Spleen (tissue), 11 donors: ENCODE results near the gene FAM222B. TPM values are rescaled to one million over a fixed set of nuclear protein-coding genes. Genes with fewer than 3 reads are reported as not detected.
"Not testable (repeated sequence)": the region's sequence is repeated elsewhere in the genome, so short reads cannot be mapped to it uniquely, and the experiment has no call there.

ENCODE experiments used
- DNase-seq: peaks from one replicate; pipeline ENCODE4 v3.0.0-alpha.2; 2020
- H3K27ac ChIP-seq, 8 donors: fragments of 200-600 bp; sonication (generic) in 7 of 8; 1 replicate in 4 of 8; 2 replicates in 4 of 8; pipeline versions ENCODE4 v1.5.0 to v1.8.0; 2016 to 2021; ENCODE audit warnings: inconsistent platforms in 4 of 8, mild to moderate bottlenecking in 4 of 8, moderate library complexity in 1 of 8
- H3K27me3 ChIP-seq, 7 donors: fragments of 200-600 bp; sonication (generic) in 6 of 7; replicated peaks in 1 of 7; 1 replicate in 4 of 7; 2 replicates in 3 of 7; pipeline versions ENCODE4 v1.5.0 to v1.8.0; 2016 to 2021; ENCODE audit warnings: inconsistent platforms in 3 of 7, mild to moderate bottlenecking in 1 of 7
- H3K36me3 ChIP-seq, 6 donors: fragments of 200-600 bp; sonication (generic) in 5 of 6; 1 replicate in 4 of 6; 2 replicates in 2 of 6; pipeline versions ENCODE4 v1.5.0 to v1.8.0; 2016 to 2021; ENCODE audit warnings: inconsistent platforms in 2 of 6
- H3K4me1 ChIP-seq, 6 donors: fragments of 200-600 bp; sonication (generic) in 5 of 6; 1 replicate in 3 of 6; 2 replicates in 3 of 6; pipeline versions ENCODE4 v1.5.0 to v1.8.0; 2016 to 2021; ENCODE audit warnings: inconsistent platforms in 3 of 6
- H3K4me3 ChIP-seq, 8 donors: fragments of 200-600 bp; sonication (generic) in 7 of 8; 1 replicate in 4 of 8; 2 replicates in 4 of 8; pipeline versions ENCODE4 v1.5.0 to v1.8.0; 2016 to 2021; ENCODE audit warnings: inconsistent platforms in 4 of 8, mild to moderate bottlenecking in 4 of 8, moderate library complexity in 2 of 8
- H3K9me3 ChIP-seq, 8 donors: fragments of 200-600 bp; sonication (generic) in 7 of 8; 1 replicate in 4 of 8; 2 replicates in 4 of 8; pipeline versions ENCODE4 v1.5.0 to v1.8.0; 2016 to 2021; ENCODE audit warnings: inconsistent platforms in 4 of 8
- CTCF ChIP-seq, 11 experiments: fragments of 200-600 bp in 7 of 11; fragments of 450-650 bp in 4 of 11; sonication (generic) in 4 of 11; IDR thresholded peaks in 8 of 11; conservative IDR thresholded peaks in 3 of 11; 1 replicate in 7 of 11; 2 replicates in 4 of 11; pipeline versions ENCODE4 v1.4.0 to v1.8.0; 2016 to 2021; ENCODE audit warnings: antibody characterized with exemption in 11 of 11, inconsistent platforms in 4 of 11, mild to moderate bottlenecking in 1 of 11
- POLR2A ChIP-seq, 3 donors: fragments of 450-650 bp; IDR thresholded peaks; one replicate each; pipeline ENCODE4 v1.5.1; 2017; ENCODE audit warnings: antibody characterized with exemption in 3 of 3, mild to moderate bottlenecking in 1 of 3
- POLR2AphosphoS5 ChIP-seq, 3 donors: sonication (generic); formaldehyde crosslinking; IDR thresholded peaks; one replicate each; pipeline ENCODE4 v1.5.1; 2017; ENCODE audit warnings: antibody characterized with exemption in 3 of 3
- WGBS, 5 donors: extraction: QIAGEN DNeasy Blood & Tissue Kit in 3 of 5; methylation state at CpG; one replicate each; pipeline versions ENCODE4 v1.1.5 to v1.1.7; 2013 to 2018; 5-methylcytosine and 5-hydroxymethylcytosine counted together
- intact Hi-C: fragments of 100-400 bp; cut with DNase I; formaldehyde crosslinking; loops from one replicate; pipeline ENCODE4 v1.15.0; 2023; ENCODE audit warnings: low total_unique reads
- polyA plus RNA-seq, 3 donors: library from polyadenylated mRNA; stranded (reverse); fragments of 200-250 nt; gene quantifications; one replicate each; pipeline ENCODE4 v1.2.1, GENCODE V29; 2013
- total RNA-seq, 7 donors: library from RNA; depleted of rRNA in 3 of 7; stranded (reverse); fragments of >200 nt in 3 of 7; fragmentation: NEBNext Ultra II Directional in 4 of 7; extraction: Animal tissue kit (Norgen Biotek cat#: 25700) in 4 of 7; gene quantifications; one replicate each; pipeline versions ENCODE4 v1.1.0 to v1.2.1, GENCODE V29; 2016 to 2021
- donor health status: healthy with polysubstance abuse.
- donor health status: DM: no; HTN: no; CAD: no; lungs with moderate emphysema.
- donor health status: DM: no; HTN: no; CAD: no.
- donor health status: Bipolar disorder and iron deficiency.
- donor health status: healthy.
- donor health status: DM: no; HTN: no; CAD: no.
- donor health status: DM: yes; HTN: yes; CAD: no.

Gene FAM222B
- total and polyA plus RNA-seq, 10 donors, result 2.9 to 23.6 (median 15.0) TPM

DNA sequence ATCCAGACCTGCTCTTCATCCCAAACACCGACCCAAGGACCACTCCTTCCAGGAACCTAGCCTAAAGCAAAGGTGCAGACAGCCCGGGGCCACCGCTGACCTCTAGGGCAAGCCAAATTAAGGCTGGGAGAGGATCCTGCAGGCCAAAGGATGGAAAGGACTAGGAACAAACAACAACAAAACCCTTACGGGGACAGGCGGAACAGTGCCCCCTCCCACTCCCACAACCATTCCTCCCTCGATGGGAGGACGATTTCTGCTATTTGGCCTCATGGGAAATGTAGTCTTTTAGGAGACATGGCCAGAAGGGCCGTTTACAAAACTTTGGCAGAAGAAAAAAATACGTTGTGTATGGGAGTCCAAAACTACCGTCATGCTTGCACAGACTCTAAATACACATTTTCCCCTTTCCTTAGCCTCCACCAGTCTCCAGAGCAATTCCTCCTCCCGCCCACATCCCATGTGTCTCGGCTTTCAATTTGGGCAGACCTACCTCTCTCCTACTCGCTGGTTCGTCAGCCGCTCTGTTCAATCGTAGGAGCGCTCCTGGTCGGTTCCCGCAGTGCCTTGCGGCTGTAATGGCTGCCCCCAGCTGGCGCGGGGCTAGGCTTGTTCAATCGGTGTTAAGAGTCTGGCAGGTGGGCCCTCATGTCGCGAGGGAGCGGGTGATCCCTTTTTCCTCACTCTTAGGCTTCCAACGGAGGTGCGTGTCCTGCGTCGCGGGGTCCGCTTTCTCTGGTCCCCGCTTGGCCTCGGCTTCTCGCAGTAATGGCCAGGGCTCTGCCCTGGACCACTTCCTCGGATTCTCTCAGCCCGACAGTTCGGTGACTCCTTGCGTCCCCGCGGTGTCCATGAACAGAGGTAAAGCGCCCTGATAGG is 12.1 kb upstream of the FAM222B start, which contains the start of gene ERAL1:
Gene ERAL1 (plus strand): TSS at position 560 of the 879 bp plus-strand sequence. CDS start 19 bp downstream, at position 579.
- DNase-seq, result peak; percentile 96
- H3K4me3 ChIP-seq, result peak within 1 kb of the TSS; percentile 66 to 90 (median 78)
- H3K36me3 ChIP-seq, result peaks cover 0 to 37% (median 33%) of the 10 kb centered on the region in 6 donors
- WGBS, 5 donors, result 1% methylated on average over 42 of the region's 42 CpGs
- intact Hi-C loops, result loop anchor here (10.0 kb wide), 1 partner anchor 50 kb away; the partner anchor contains the start of gene DHRS13
- no peaks in the 10 kb centered on the region for H3K27me3 ChIP-seq
- no peak for TF ChIP-seq CTCF (IDR thresholded peaks at IDR 0.05 in 8 of 11, conservative IDR thresholded peaks at IDR 0.05 in 3 of 11)
- TF ChIP-seq POLR2A (IDR thresholded peaks at IDR 0.05), result peak in 2 of 3 donors; percentile 14 to 38
- peak; percentile 91 to 93 (median 92) for TF ChIP-seq POLR2AphosphoS5 (IDR thresholded peaks at IDR 0.05)
- peak within 1 kb of the TSS; percentile 61 to 89 (median 82) for H3K27ac ChIP-seq
- peaks cover 10 to 25% (median 18%) of the 10 kb centered on the region in 6 donors for H3K4me1 ChIP-seq
- H3K9me3 ChIP-seq, result no peaks in the 10 kb centered on the region

DNA sequence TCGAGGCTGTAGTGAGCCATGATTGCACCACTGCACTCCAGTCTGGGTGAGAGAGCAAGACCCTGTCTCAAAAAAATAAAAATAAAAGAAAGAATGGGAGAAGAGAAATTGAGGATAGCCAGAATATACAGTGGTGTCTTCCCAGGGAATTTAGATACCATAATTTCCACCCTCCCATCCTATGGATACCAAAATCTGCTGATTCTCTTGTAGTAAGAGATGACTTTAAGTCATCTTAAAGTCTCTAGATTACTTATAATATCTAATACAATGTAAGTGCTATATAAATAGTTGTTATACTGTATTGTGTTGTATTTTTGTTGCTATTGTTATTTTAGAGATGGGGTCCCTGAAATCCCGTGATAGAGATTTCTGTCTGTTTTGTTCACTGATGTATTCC is 10.7 kb upstream of the FAM222B start:
- H3K27me3 ChIP-seq, result no peaks in the 10 kb centered on the region
- no peak overlapping the region for H3K27ac ChIP-seq
- H3K36me3 ChIP-seq, result peaks cover 0 to 23% (median 19%) of the 10 kb centered on the region in 6 donors
- no peak overlapping the region for H3K4me3 ChIP-seq
- peaks cover 10 to 25% (median 18%) of the 10 kb centered on the region in 6 donors for H3K4me1 ChIP-seq
- no peaks in the 10 kb centered on the region for H3K9me3 ChIP-seq
- TF ChIP-seq POLR2A (IDR thresholded peaks at IDR 0.05), result no peak
- no peak for TF ChIP-seq CTCF (IDR thresholded peaks at IDR 0.05 in 8 of 11, conservative IDR thresholded peaks at IDR 0.05 in 3 of 11)
- TF ChIP-seq POLR2AphosphoS5 (IDR thresholded peaks at IDR 0.05), result no peak
- DNase-seq, result no peak
- intact Hi-C loops, result loop anchor here (10.0 kb wide), 1 partner anchor 52 kb away; the partner anchor contains the start of gene DHRS13
- WGBS, 5 donors, result 91 to 100% (median 95%) methylated on average over 2 of the region's 2 CpGs

DNA sequence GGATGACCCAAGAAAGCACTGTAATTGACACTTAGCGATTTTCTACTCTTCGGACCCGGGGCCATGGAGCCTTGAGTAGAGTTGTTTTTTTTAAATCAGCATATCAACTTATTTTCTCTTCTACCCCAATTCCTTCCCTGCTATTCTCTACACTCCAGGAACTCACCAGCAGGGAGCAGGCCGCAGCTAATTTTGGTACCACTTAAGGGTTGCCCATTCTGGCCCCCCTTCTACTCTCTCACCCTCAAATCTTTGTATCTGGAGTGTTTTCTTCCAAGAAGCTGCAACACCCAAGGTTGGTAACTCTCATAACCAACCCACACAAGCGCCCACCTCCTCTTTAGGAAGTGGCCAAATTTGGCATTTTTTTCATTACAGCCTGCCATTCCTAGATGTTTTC is 6.7 kb upstream of the FAM222B start:
- Histone ChIP-seq H3K9me3 (no peaks in the 10 kb centered on the region), H3K27me3 (no peaks in the 10 kb centered on the region), H3K27ac (no peak overlapping the region), H3K36me3 (no peaks in the 10 kb centered on the region), H3K4me3 (no peak overlapping the region), H3K4me1 (peaks cover 0 to 7% (median 4%) of the 10 kb centered on the region in 6 donors)
- 55 to 76% (median 62%) methylated on average over 5 of the region's 5 CpGs for WGBS, 5 donors
- TF ChIP-seq CTCF (IDR thresholded peaks at IDR 0.05 in 8 of 11, conservative IDR thresholded peaks at IDR 0.05 in 3 of 11) (no peak), POLR2A (IDR thresholded peaks at IDR 0.05) (no peak), POLR2AphosphoS5 (IDR thresholded peaks at IDR 0.05) (no peak)
- intact Hi-C loops, result no loop called here
- DNase-seq, result peak; percentile 8

GRCh38 chr17:28848667-28849066 is 6.1 kb upstream of the FAM222B start:
- H3K9me3 ChIP-seq, H3K27me3 ChIP-seq, intact Hi-C loops, H3K4me1 ChIP-seq, H3K36me3 ChIP-seq, H3K27ac ChIP-seq, H3K4me3 ChIP-seq: not testable (repeated sequence)
- TF ChIP-seq POLR2AphosphoS5 (IDR thresholded peaks at IDR 0.05) (peak in 1 of 3 donors; percentile 26), CTCF (IDR thresholded peaks at IDR 0.05 in 8 of 11, conservative IDR thresholded peaks at IDR 0.05 in 3 of 11) (peak; percentile 18 to 69 (median 55))
- WGBS, 5 donors, result 77 to 86% (median 79%) methylated on average over 15 of the region's 15 CpGs
- peak; percentile 88 for DNase-seq

GRCh38 chr17:28846699-28847098 is 4.1 kb upstream of the FAM222B start:
- not testable (repeated sequence) for H3K27ac ChIP-seq
- DNase-seq, result peak; percentile 27

More at GRCh38 chr17:28846699-28847098, 4.1 kb upstream of the FAM222B start:
- 87 to 94% (median 92%) methylated on average over 9 of the region's 9 CpGs for WGBS, 5 donors
- H3K27me3 ChIP-seq, H3K9me3 ChIP-seq, H3K4me3 ChIP-seq, H3K36me3 ChIP-seq, intact Hi-C loops: not testable (repeated sequence)
- H3K4me1 ChIP-seq, result peaks cover 3 to 14% (median 10%) of the 10 kb centered on the region in 6 donors
